HCT116 (cell line): ENCODE measurements around the gene GRIK2. TPM values are rescaled to one million over a fixed set of nuclear protein-coding genes. Genes with fewer than 3 reads are reported as not detected.

Experiments
- ATAC-seq: fragments of 200-7000 bp; cut with Tn5 transposase; 2 replicates; pipeline ENCODE4 v1.9.1; 2020; ENCODE audit warnings: mild to moderate bottlenecking, moderate library complexity
- BruUV-seq: library from RNA; stranded (reverse); fragments of 400-500 nt; replicated peaks from 2 replicates; lab custom pipeline; 2021; lab: Mats Ljungman, UMichigan
- CTCF ChIA-PET: fragments of 300-600 bp; sonication (Branson Sonifier 250); formaldehyde crosslinking; loops from one replicate; lab custom pipeline; 2021; ENCODE audit warnings: antibody characterized with exemption; lab: Charles Lee
- POLR2A ChIA-PET: fragments of 300-600, 350-600 bp; sonication (Branson Sonifier 250); formaldehyde crosslinking; loops from one replicate; lab custom pipeline; 2021; ENCODE audit warnings: antibody characterized with exemption; lab: Charles Lee
- RAD21 ChIA-PET, 2 experiments: fragments of 300-600 bp; sonication (Branson Sonifier 250); formaldehyde crosslinking; loops; one replicate each; lab custom pipeline; 2023; ENCODE audit warnings: low total read pairs in 2 of 2; ENCODE audit not compliant: uncharacterized antibody in 2 of 2, unreplicated experiment in 2 of 2, low non-redundant PET in 1 of 2; lab: Charles Lee
- DNase-seq: peaks from one replicate; pipeline ENCODE4 v3.0.0-alpha.2; 2010; ENCODE audit warnings: low read depth, low spot score
- H2AFZ ChIP-seq: fragments of 200-600 bp; shearing (Covaris generic), sonication (generic); 2 replicates; pipeline ENCODE4 v1.6.1; 2017; ENCODE audit warnings: low read depth, mixed run types, mixed read lengths, antibody characterized with exemption, low read length; ENCODE audit not compliant: poor library complexity, severe bottlenecking
- H3K27ac ChIP-seq: 2 replicates; pipeline ENCODE4 v1.5.1; 2012; ENCODE audit warnings: low read depth, low read length
- H3K27me3 ChIP-seq: fragments of 200-600 bp; sonication (generic); 2 replicates; pipeline ENCODE4 v1.6.1; 2016; ENCODE audit warnings: mixed run types, low read length, mixed read lengths; ENCODE audit not compliant: insufficient read depth
- H3K36me3 ChIP-seq, 2 experiments: fragments of 200-500 bp in 1 of 2; fragments of 200-600 bp in 1 of 2; sonication (Bioruptor generic) in 1 of 2; sonication (generic) in 1 of 2; 2 replicates each; pipeline versions ENCODE4 v1.5.1 to v1.6.1; 2014 to 2016; ENCODE audit warnings: low read length in 2 of 2, inconsistent platforms in 1 of 2, mixed read lengths in 1 of 2, mixed run types in 1 of 2; ENCODE audit not compliant: insufficient read depth in 2 of 2, control insufficient read depth in 1 of 2
- H3K4me1 ChIP-seq, 2 experiments: fragments of 200-600 bp in 1 of 2; sonication (generic) in 1 of 2; 2 replicates each; pipeline versions ENCODE4 v1.5.1 to v1.6.1; 2012 to 2017; ENCODE audit warnings: low read length in 2 of 2, inconsistent platforms in 1 of 2, mild to moderate bottlenecking in 1 of 2, mixed read lengths in 1 of 2, mixed run types in 1 of 2, moderate library complexity in 1 of 2; ENCODE audit not compliant: insufficient read depth in 2 of 2, control insufficient read depth in 1 of 2
- H3K4me2 ChIP-seq: fragments of 200-600 bp; sonication (generic); 2 replicates; pipeline ENCODE4 v1.6.1; 2017; ENCODE audit warnings: mixed run types, low read length, mixed read lengths
- H3K4me3 ChIP-seq, 2 experiments: fragments of 200-600 bp in 1 of 2; sonication (generic) in 1 of 2; replicated peaks in 1 of 2; 2 replicates each; pipeline ENCODE4 v1.5.1; 2011 to 2016; ENCODE audit warnings: low read length in 2 of 2, control low read depth in 1 of 2, low read depth in 1 of 2, mild to moderate bottlenecking in 1 of 2, mixed read lengths in 1 of 2, mixed run types in 1 of 2
- H3K79me2 ChIP-seq: fragments of 200-600 bp; sonication (generic); 2 replicates; pipeline ENCODE4 v1.6.1; 2017; ENCODE audit warnings: mild to moderate bottlenecking, mixed run types, low read length, moderate library complexity, mixed read lengths; ENCODE audit not compliant: insufficient read depth
- H3K9ac ChIP-seq: fragments of 200-600 bp; sonication (generic); 2 replicates; pipeline ENCODE4 v1.6.1; 2016; ENCODE audit warnings: low read length, mixed read lengths
- H3K9me2 ChIP-seq: fragments of 200-600 bp; sonication (generic), shearing (Covaris generic); 2 replicates; pipeline ENCODE4 v1.6.1; 2017; ENCODE audit warnings: mixed run types, mild to moderate bottlenecking, moderate library complexity; ENCODE audit not compliant: insufficient read depth
- H3K9me3 ChIP-seq, 2 experiments: fragments of 200-500 bp in 1 of 2; fragments of 200-600 bp in 1 of 2; sonication (Bioruptor generic) in 1 of 2; sonication (generic) in 1 of 2; 2 replicates each; pipeline ENCODE4 v1.6.1; 2014 to 2017; ENCODE audit warnings: low read length in 2 of 2, mixed read lengths in 2 of 2, inconsistent platforms in 1 of 2, low read depth in 1 of 2, mild to moderate bottlenecking in 1 of 2, mixed run types in 1 of 2, moderate library complexity in 1 of 2; ENCODE audit not compliant: control insufficient read depth in 1 of 2, insufficient read depth in 1 of 2
- H4K20me1 ChIP-seq: fragments of 200-600 bp; sonication (generic), shearing (Covaris generic); 2 replicates; pipeline ENCODE4 v1.6.1; 2017; ENCODE audit warnings: mixed run types, mild to moderate bottlenecking, moderate library complexity; ENCODE audit not compliant: insufficient read depth
- CEBPB ChIP-seq: IDR thresholded peaks from 2 replicates; pipeline ENCODE4 v1.6.1; 2012; ENCODE audit warnings: low read depth
- EZH2 ChIP-seq: fragments of 200-600 bp; sonication (generic); IDR thresholded peaks from 2 replicates; pipeline ENCODE4 v1.6.1; 2017; ENCODE audit warnings: antibody characterized with exemption, mixed run types
- FOSL1 ChIP-seq: IDR thresholded peaks from 2 replicates; pipeline ENCODE4 v1.6.1; 2012; ENCODE audit warnings: low read depth
- JUND ChIP-seq: IDR thresholded peaks from 2 replicates; pipeline ENCODE4 v1.6.1; 2012
- POLR2A ChIP-seq: IDR thresholded peaks from 2 replicates; pipeline ENCODE4 v1.7.0; 2011; ENCODE audit warnings: borderline replicate concordance; ENCODE audit not compliant: insufficient read depth, insufficient read length; ENCODE audit errors: extremely low read depth
- POLR2AphosphoS5 ChIP-seq: IDR thresholded peaks from 2 replicates; pipeline ENCODE4 v1.6.1; 2011; ENCODE audit warnings: mild to moderate bottlenecking, low read depth, low read length, moderate library complexity
- RAD21 ChIP-seq: IDR thresholded peaks from 2 replicates; pipeline ENCODE4 v1.6.1; 2012; ENCODE audit warnings: low read depth, mild to moderate bottlenecking
- SIN3A ChIP-seq: IDR thresholded peaks from 2 replicates; pipeline ENCODE4 v1.6.1; 2012; ENCODE audit warnings: low read depth
- SRF ChIP-seq: IDR thresholded peaks from 2 replicates; pipeline ENCODE4 v1.6.1; 2012; ENCODE audit warnings: low read depth
- YY1 ChIP-seq: IDR thresholded peaks from 2 replicates; pipeline ENCODE4 v1.6.1; 2011; ENCODE audit warnings: low read length, low read depth, moderate library complexity, mild to moderate bottlenecking; ENCODE audit not compliant: insufficient replicate concordance; ENCODE audit errors: extremely low read depth
- ZFX ChIP-seq: fragments of 450-650 bp; IDR thresholded peaks from 2 replicates; pipeline ENCODE4 v1.6.1; 2017
- ZNF274 ChIP-seq: fragments of 200-500 bp; sonication (Bioruptor generic); IDR thresholded peaks from 2 replicates; pipeline ENCODE4 v1.6.1; 2014; ENCODE audit warnings: mild to moderate bottlenecking, low read depth, low read length, inconsistent platforms
- intact Hi-C: fragments of 100-400 bp; cut with micrococcal nuclease; formaldehyde crosslinking; loops from 2 replicates; pipeline ENCODE4 v1.10.0; 2022
- total RNA-seq: library from RNA; stranded (reverse); gene quantifications from one replicate; pipeline ENCODE4 v1.2.1, GENCODE V29; 2021; ENCODE audit not compliant: unreplicated experiment
- TF ChIP-seq, protein P1 (sequence below): IDR thresholded peaks from 2 replicates; pipeline ENCODE4 v1.6.1; 2012
- TF ChIP-seq, protein P2 (sequence below): IDR thresholded peaks from 2 replicates; pipeline ENCODE4 v1.6.1; 2012
- TF ChIP-seq, protein P3 (sequence below): IDR thresholded peaks from 2 replicates; pipeline ENCODE4 v1.6.1; 2011; ENCODE audit warnings: mild to moderate bottlenecking, low read length, moderate library complexity; ENCODE audit not compliant: insufficient replicate concordance; ENCODE audit errors: extremely low read depth

The GRIK2 gene
- total RNA-seq, 1 experiment from 2014 or later, result 0.64 TPM

DNA sequence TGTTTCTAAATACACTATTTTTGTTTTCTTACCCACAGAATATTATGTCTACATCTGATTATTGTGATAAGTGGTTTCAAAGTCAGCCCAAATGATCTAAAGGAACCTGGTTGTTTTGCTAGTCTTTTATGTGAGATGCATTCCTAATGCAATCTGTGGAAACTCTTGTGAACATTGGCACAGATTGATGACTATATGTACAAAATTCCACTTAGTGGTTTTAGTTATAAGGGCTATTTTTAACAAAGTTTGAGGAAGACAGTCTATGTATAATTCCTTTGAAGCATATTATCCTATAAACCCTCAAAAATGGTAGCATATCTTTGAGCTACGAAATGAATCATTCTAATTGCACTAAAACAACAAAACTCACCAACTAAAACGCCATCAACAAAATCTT, 140.9 kb downstream of the GRIK2 start:
- CTCF ChIA-PET, result no interaction called here
- no peak for DNase-seq
- no TSS peak for BruUV-seq
- no peak overlapping the region for H3K9ac ChIP-seq
- H3K27me3 ChIP-seq, result no peaks in the 10 kb centered on the region
- RAD21 ChIA-PET, result no interaction called here
- no peaks in the 10 kb centered on the region for H3K79me2 ChIP-seq
- H3K9me2 ChIP-seq, result no peaks in the 10 kb centered on the region
- H3K36me3 ChIP-seq, result no peaks in the 10 kb centered on the region
- no peaks in the 10 kb centered on the region for H4K20me1 ChIP-seq
- no peaks in the 10 kb centered on the region for H3K4me1 ChIP-seq
- no peak overlapping the region for H3K4me3 ChIP-seq
- intact Hi-C loops, result no loop called here
- no peak for ATAC-seq
- no peak overlapping the region for H3K4me2 ChIP-seq
- H2AFZ ChIP-seq, result no peak overlapping the region
- TF ChIP-seq EZH2, result no peak
- no peak for TF ChIP-seq JUND
- no peak for TF ChIP-seq SRF
- TF ChIP-seq, protein P1, sequence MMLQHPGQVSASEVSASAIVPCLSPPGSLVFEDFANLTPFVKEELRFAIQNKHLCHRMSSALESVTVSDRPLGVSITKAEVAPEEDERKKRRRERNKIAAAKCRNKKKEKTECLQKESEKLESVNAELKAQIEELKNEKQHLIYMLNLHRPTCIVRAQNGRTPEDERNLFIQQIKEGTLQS, result no peak
- TF ChIP-seq POLR2AphosphoS5, result no peak
- no peak for TF ChIP-seq YY1
- TF ChIP-seq, protein P2, sequence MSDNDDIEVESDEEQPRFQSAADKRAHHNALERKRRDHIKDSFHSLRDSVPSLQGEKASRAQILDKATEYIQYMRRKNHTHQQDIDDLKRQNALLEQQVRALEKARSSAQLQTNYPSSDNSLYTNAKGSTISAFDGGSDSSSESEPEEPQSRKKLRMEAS, result no peak
- TF ChIP-seq FOSL1, result no peak
- TF ChIP-seq ZFX, result no peak
- TF ChIP-seq POLR2A, result no peak
- no peak for TF ChIP-seq SIN3A
- TF ChIP-seq RAD21, result no peak
- POLR2A ChIA-PET, result no interaction called here
- no peak overlapping the region for H3K27ac ChIP-seq
- H3K9me3 ChIP-seq, result no peaks in the 10 kb centered on the region

DNA sequence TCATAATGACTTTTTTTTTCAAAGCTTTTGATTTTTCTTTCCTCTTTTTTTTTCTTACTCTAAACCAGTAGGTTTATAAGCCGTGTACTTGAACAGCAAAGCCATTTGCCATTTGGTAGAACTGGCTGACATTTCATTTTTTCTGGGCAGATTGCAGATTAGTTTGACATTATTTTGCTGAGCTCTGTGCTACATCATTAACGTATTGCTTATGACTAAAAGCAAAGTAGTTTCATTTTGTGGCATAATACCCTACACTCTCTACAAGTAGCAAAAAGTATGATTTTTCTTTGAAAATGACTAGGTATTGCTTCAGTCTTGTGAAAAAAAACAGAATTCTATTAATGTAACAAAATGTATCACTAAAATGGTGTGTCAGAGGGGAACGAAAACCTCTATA, 141.3 kb downstream of the GRIK2 start:
- Histone ChIP-seq H3K9ac (no peak overlapping the region), H2AFZ (no peak overlapping the region), H4K20me1 (no peaks in the 10 kb centered on the region), H3K4me1 (no peaks in the 10 kb centered on the region), H3K9me2 (no peaks in the 10 kb centered on the region), H3K9me3 (no peaks in the 10 kb centered on the region), H3K4me2 (no peak overlapping the region), H3K4me3 (no peak overlapping the region), H3K27me3 (no peaks in the 10 kb centered on the region), H3K27ac (no peak overlapping the region), H3K36me3 (no peaks in the 10 kb centered on the region), H3K79me2 (no peaks in the 10 kb centered on the region)
- no peak for DNase-seq
- no TSS peak for BruUV-seq
- POLR2A ChIA-PET, result no interaction called here
- CTCF ChIA-PET, result no interaction called here
- RAD21 ChIA-PET, result no interaction called here
- TF ChIP-seq, protein P1, result no peak
- TF ChIP-seq, protein P3, sequence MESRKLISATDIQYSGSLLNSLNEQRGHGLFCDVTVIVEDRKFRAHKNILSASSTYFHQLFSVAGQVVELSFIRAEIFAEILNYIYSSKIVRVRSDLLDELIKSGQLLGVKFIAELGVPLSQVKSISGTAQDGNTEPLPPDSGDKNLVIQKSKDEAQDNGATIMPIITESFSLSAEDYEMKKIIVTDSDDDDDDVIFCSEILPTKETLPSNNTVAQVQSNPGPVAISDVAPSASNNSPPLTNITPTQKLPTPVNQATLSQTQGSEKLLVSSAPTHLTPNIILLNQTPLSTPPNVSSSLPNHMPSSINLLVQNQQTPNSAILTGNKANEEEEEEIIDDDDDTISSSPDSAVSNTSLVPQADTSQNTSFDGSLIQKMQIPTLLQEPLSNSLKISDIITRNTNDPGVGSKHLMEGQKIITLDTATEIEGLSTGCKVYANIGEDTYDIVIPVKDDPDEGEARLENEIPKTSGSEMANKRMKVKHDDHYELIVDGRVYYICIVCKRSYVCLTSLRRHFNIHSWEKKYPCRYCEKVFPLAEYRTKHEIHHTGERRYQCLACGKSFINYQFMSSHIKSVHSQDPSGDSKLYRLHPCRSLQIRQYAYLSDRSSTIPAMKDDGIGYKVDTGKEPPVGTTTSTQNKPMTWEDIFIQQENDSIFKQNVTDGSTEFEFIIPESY, result no peak
- no peak for TF ChIP-seq ZNF274
- no peak for TF ChIP-seq FOSL1
- no peak for TF ChIP-seq CEBPB
- intact Hi-C loops, result no loop called here
- no peak for ATAC-seq
